GM12878 (cell line): Measurements from ENCODE around the gene NDE1. TPM values are rescaled to one million over a fixed set of nuclear protein-coding genes. Genes with fewer than 3 reads are reported as not detected.
A peak's percentile ranks its signal among the peaks of the same experiment; 100 is the strongest.

ENCODE experiments used
- ATAC-seq: fragments of 200-7000 bp; cut with Tn5 transposase; 3 replicates; pipeline ENCODE4 v1.9.1; 2020; ENCODE audit warnings: mild to moderate bottlenecking, moderate library complexity
- BruUV-seq: library from RNA; stranded (reverse); fragments of 400-500 nt; replicated peaks from 2 replicates; lab custom pipeline; 2021; lab: Mats Ljungman, UMichigan
- CTCF ChIA-PET: fragments of 300-600 bp; sonication (Branson Sonifier 250); formaldehyde crosslinking; extraction: SDS; loops from one replicate; lab custom pipeline; 2021; ENCODE audit warnings: inconsistent platforms; lab: Yijun Ruan, JAX
- POLR2A ChIA-PET: fragments of 350-600 bp; formaldehyde crosslinking; extraction: SDS; loops from one replicate; lab custom pipeline; 2021; ENCODE audit warnings: inconsistent platforms; lab: Charles Lee
- RAD21 ChIA-PET: fragments of 300-600 bp; sonication (Branson Sonifier 250); formaldehyde crosslinking; loops from one replicate; lab custom pipeline; 2023; ENCODE audit warnings: antibody characterized with exemption; ENCODE audit not compliant: unreplicated experiment; lab: Charles Lee
- SMC1A ChIA-PET: fragments of 300-600 bp; sonication (Branson Sonifier 250); formaldehyde crosslinking; loops from one replicate; lab custom pipeline; 2023; ENCODE audit not compliant: unreplicated experiment, uncharacterized antibody; lab: Charles Lee
- DNase-seq: peaks from one replicate; pipeline ENCODE4 v3.0.0-alpha.2; 2011; ENCODE audit warnings: low read depth, low spot score
- FAIRE-seq: peaks from 3 replicates; lab custom pipeline; 2011; peaks lifted over from hg19 to GRCh38; lab: Jason Lieb, UNC
- H2AFZ ChIP-seq: 2 replicates; pipeline ENCODE4 v1.6.0; 2011; ENCODE audit warnings: low read depth, low read length, control low read depth; ENCODE audit not compliant: control insufficient read depth
- H3K27ac ChIP-seq: 2 replicates; pipeline ENCODE4 v1.5.1; 2011; ENCODE audit warnings: control low read depth; ENCODE audit not compliant: control insufficient read depth, insufficient read depth
- H3K27me3 ChIP-seq, 2 experiments: replicated peaks in 1 of 2; 2 replicates each; pipeline versions ENCODE4 v1.6.0 to v1.6.1; 2011; ENCODE audit warnings: low read length in 1 of 2; ENCODE audit not compliant: control insufficient read depth in 2 of 2, insufficient read depth in 2 of 2
- H3K36me3 ChIP-seq, 2 experiments: 2 replicates each; pipeline ENCODE4 v1.5.1; 2011; ENCODE audit warnings: low read length in 1 of 2; ENCODE audit not compliant: control insufficient read depth in 2 of 2, insufficient read depth in 2 of 2
- H3K4me1 ChIP-seq: 2 replicates; pipeline ENCODE4 v1.6.1; 2011; ENCODE audit warnings: mild to moderate bottlenecking, low read length, moderate library complexity, mixed read lengths; ENCODE audit not compliant: control insufficient read depth, insufficient read depth
- H3K4me2 ChIP-seq: 2 replicates; pipeline ENCODE4 v1.6.0; 2011; ENCODE audit warnings: control low read depth; ENCODE audit not compliant: control insufficient read depth, insufficient read depth
- H3K4me3 ChIP-seq: fragments of 200-600 bp; sonication (generic); 2 replicates; pipeline ENCODE4 v1.5.1; 2016
- H3K79me2 ChIP-seq: 2 replicates; pipeline ENCODE4 v1.6.0; 2011; ENCODE audit warnings: low read length; ENCODE audit not compliant: control insufficient read depth, insufficient read depth
- H3K9ac ChIP-seq: 2 replicates; pipeline ENCODE4 v1.8.0; 2011; ENCODE audit warnings: low read length, control low read depth, mixed read lengths; ENCODE audit not compliant: control insufficient read depth, insufficient read depth
- H3K9me3 ChIP-seq: replicated peaks from 3 replicates; pipeline ENCODE4 v1.5.1; 2011; ENCODE audit warnings: mild to moderate bottlenecking, low read length; ENCODE audit not compliant: control insufficient read depth, insufficient read depth
- H4K20me1 ChIP-seq: 2 replicates; pipeline ENCODE4 v1.6.0; 2011; ENCODE audit not compliant: control insufficient read depth, insufficient read depth
- E2F8 ChIP-seq: fragments of 450-650 bp; IDR thresholded peaks from 2 replicates; pipeline ENCODE4 v1.6.1; 2018; ENCODE audit warnings: mild to moderate bottlenecking, low read depth, moderate library complexity; ENCODE audit not compliant: partially characterized antibody
- EP300 ChIP-seq, 2 experiments: fragments of 150-350 bp in 1 of 2; IDR thresholded peaks; 2 replicates each; pipeline ENCODE4 v1.6.1; 2011 to 2012; ENCODE audit warnings: low read depth in 2 of 2, low read length in 2 of 2, borderline replicate concordance in 1 of 2, improper control_type of control experiment in 1 of 2, inconsistent platforms in 1 of 2; ENCODE audit not compliant: control insufficient read depth in 1 of 2
- IKZF2 ChIP-seq, 2 experiments: fragments of 450-650 bp; IDR thresholded peaks; 2 replicates each; pipeline ENCODE4 v1.6.1; 2017; ENCODE audit warnings: mild to moderate bottlenecking in 2 of 2, moderate library complexity in 2 of 2
- LARP7 ChIP-seq: fragments of 450-650 bp; IDR thresholded peaks from 2 replicates; pipeline ENCODE4 v1.6.1; 2017; ENCODE audit warnings: mild to moderate bottlenecking
- MEF2B ChIP-seq: fragments of 450-650 bp; IDR thresholded peaks from 2 replicates; pipeline ENCODE4 v1.6.1; 2018; ENCODE audit warnings: mild to moderate bottlenecking, moderate library complexity; ENCODE audit not compliant: partially characterized antibody, poor library complexity, severe bottlenecking
- SKIL ChIP-seq: fragments of 450-650 bp; IDR thresholded peaks from 2 replicates; pipeline ENCODE4 v1.6.1; 2017; ENCODE audit warnings: mild to moderate bottlenecking, low read depth, inconsistent platforms; ENCODE audit not compliant: poor library complexity, severe bottlenecking
- TARDBP ChIP-seq: IDR thresholded peaks from 2 replicates; pipeline ENCODE4 v1.6.1; 2016; ENCODE audit warnings: borderline replicate concordance
- ZBTB4 ChIP-seq: fragments of 450-650 bp; formaldehyde crosslinking; IDR thresholded peaks from 2 replicates; pipeline ENCODE4 v1.4.0; 2022; ENCODE audit warnings: mild to moderate bottlenecking, moderate library complexity
- ZSCAN29 ChIP-seq: fragments of 450-650 bp; IDR thresholded peaks from 2 replicates; pipeline ENCODE4 v1.6.1; 2017; ENCODE audit warnings: mild to moderate bottlenecking, moderate library complexity
- WGBS: methylation state at CpG from one replicate; pipeline ENCODE4 v1.1.6; 2016; ENCODE audit warnings: low lambda C conversion rate; ENCODE audit not compliant: insufficient replicate concordance, insufficient coverage; ENCODE audit errors: missing lambda C conversion rate; 5-methylcytosine and 5-hydroxymethylcytosine counted together
- in situ Hi-C: fragments of 300-500 bp; cut with MboI; formaldehyde crosslinking; loops from 9 replicates; pipeline ENCODE4 v1.14.3; 2018; ENCODE audit warnings: mixed read lengths
- intact Hi-C: fragments of 100-400 bp; cut with micrococcal nuclease; formaldehyde crosslinking; loops from one replicate; pipeline ENCODE4 v1.14.2; 2022; ENCODE audit not compliant: unreplicated experiment
- polyA plus RNA-seq, 11 experiments: library from polyadenylated mRNA; depleted of rRNA in 4 of 11; unstranded in 6 of 11; stranded (reverse) in 5 of 11; fragments of >200 nt; fragmentation: Nextera tagmentation in 4 of 11; fragmentation: Illumina TruSeq in 1 of 11; extraction: Ambion mirVana in 4 of 11; extraction: Trizol in 1 of 11; gene quantifications; 1 replicate in 1 of 11; 2 replicates in 10 of 11; pipeline versions ENCODE4 v1.2.1 to v1.2.3, GENCODE V29; 2011 to 2016; ENCODE audit warnings: inconsistent platforms in 2 of 11, missing spikeins in 2 of 11, low read depth in 1 of 11
- total RNA-seq, 4 experiments: library from RNA; depleted of rRNA in 3 of 4; stranded (reverse); fragments of >200 nt in 3 of 4; fragmentation: Illumina TruSeq in 1 of 4; extraction: Trizol in 1 of 4; gene quantifications; 2 replicates each; pipeline versions ENCODE4 v1.2.1 to v1.2.3, GENCODE V29; 2013 to 2021

The NDE1 gene
- total and polyA plus RNA-seq, 10 of the 15 experiments (the other 5 are each of a cell fraction or from before 2014, with no cell fraction given): 5.7 to 148 (median 87.8) TPM

GRCh38 chr16:15658149-15658548 lies 8.1 kb downstream of the NDE1 start:
- H3K36me3 ChIP-seq: peaks cover 7 to 14% of the 10 kb centered on the region in 2 experiments; a peak in 3 of 4 replicates
- ChIA-PET RAD21 (interaction anchor here (0.7 to 1.8 kb wide), 5 partner anchors 7 to 26 kb away, joined by 3 to 5 read pairs (median 3); partner anchors contain the start of gene MARF1), POLR2A (interaction anchor here (0.5 to 1.5 kb wide), 3 partner anchors 12 to 166 kb away, joined by 3 to 11 read pairs (median 3); no protein-coding TSS in a partner anchor), CTCF (interaction anchor here (0.7 to 1.4 kb wide), 3 partner anchors 15 to 48 kb away, joined by 3 to 7 read pairs (median 3); partner anchors contain the start of gene MARF1), SMC1A (interaction anchor here (1.0 to 4.1 kb wide), 2 partner anchors 14 to 20 kb away, joined by 4 to 43 read pairs; partner anchors contain the start of gene MARF1)
- H2AFZ ChIP-seq: no peak overlapping the region
- H3K4me2 ChIP-seq: peak overlapping the region; percentile 47
- in situ Hi-C loops (no loop called here), intact Hi-C loops (no loop called here)
- peaks cover 20% of the 10 kb centered on the region for H3K4me1 ChIP-seq
- ATAC-seq (peak; percentile 84), DNase-seq (no peak), FAIRE-seq (no peak)
- peaks cover 84% of the 10 kb centered on the region for H3K79me2 ChIP-seq
- TF ChIP-seq MEF2B (peak; percentile 40), E2F8 (no peak), IKZF2 (IDR thresholded peaks at IDR 0.05) (no peak), EP300 (IDR thresholded peaks at IDR 0.05; ENCODE audit: borderline replicate concordance in 1 of 2, control insufficient read depth in 1 of 2, low read depth in 2 of 2, low read length in 2 of 2) (no peak), ZSCAN29 (no peak), LARP7 (no peak), TARDBP (no peak), ZBTB4 (no peak), SKIL (no peak)
- H3K4me3 ChIP-seq: no peak overlapping the region
- H3K27ac ChIP-seq: no peak overlapping the region
- H3K9ac ChIP-seq: no peak overlapping the region
- H4K20me1 ChIP-seq: peaks cover 3% of the 10 kb centered on the region; the same call in 1 of the 2 replicates
- no peaks in the 10 kb centered on the region for H3K27me3 ChIP-seq
- H3K9me3 ChIP-seq: no peaks in the 10 kb centered on the region
- 38% methylated on average over 6 of the region's 6 CpGs for WGBS
- BruUV-seq: no TSS peak
